SK-N-MC (cell line): Measurements from ENCODE around the gene CDH19.

Experiments used
- DNase-seq: peaks from one replicate; pipeline ENCODE4 v3.0.0-alpha.2; 2011; ENCODE audit warnings: low read depth, low spot score
- H3K27ac ChIP-seq: fragments of 200-600 bp; sonication (generic); 2 replicates; pipeline ENCODE4 v1.5.1; 2016; ENCODE audit warnings: mixed run types
- H3K36me3 ChIP-seq: fragments of 200-600 bp; sonication (generic); 2 replicates; pipeline ENCODE4 v1.6.1; 2017; ENCODE audit warnings: antibody characterized with exemption, low read length, mixed read lengths; ENCODE audit not compliant: insufficient read depth
- H3K4me3 ChIP-seq: fragments of 200-600 bp; sonication (generic); 2 replicates; pipeline ENCODE4 v1.5.1; 2016
- H3K9ac ChIP-seq: fragments of 200-600 bp; sonication (generic); 2 replicates; pipeline ENCODE4 v1.8.0; 2017; ENCODE audit warnings: mixed run types, mixed read lengths; ENCODE audit not compliant: insufficient read length
- H3K9me3 ChIP-seq: fragments of 200-600 bp; sonication (generic); 2 replicates; pipeline ENCODE4 v1.6.1; 2017; ENCODE audit warnings: low read depth, mild to moderate bottlenecking, antibody characterized with exemption, low read length, moderate library complexity, mixed read lengths
- EZH2 ChIP-seq: fragments of 200-600 bp; sonication (generic); IDR thresholded peaks from one replicate; pipeline ENCODE4 v1.6.1; 2017; ENCODE audit warnings: antibody characterized with exemption
- FOXP2 ChIP-seq: optimal IDR thresholded peaks from 2 replicates; pipeline ENCODE3; 2011; ENCODE audit warnings: mild to moderate bottlenecking, moderate library complexity; ENCODE audit not compliant: insufficient read depth; ENCODE audit errors: extremely low read length, control extremely low read depth
- POLR2AphosphoS5 ChIP-seq: IDR thresholded peaks from 2 replicates; pipeline ENCODE4 v1.6.1; 2012; ENCODE audit warnings: mild to moderate bottlenecking, low read depth, low read length, borderline replicate concordance

The CDH19 gene

DNA sequence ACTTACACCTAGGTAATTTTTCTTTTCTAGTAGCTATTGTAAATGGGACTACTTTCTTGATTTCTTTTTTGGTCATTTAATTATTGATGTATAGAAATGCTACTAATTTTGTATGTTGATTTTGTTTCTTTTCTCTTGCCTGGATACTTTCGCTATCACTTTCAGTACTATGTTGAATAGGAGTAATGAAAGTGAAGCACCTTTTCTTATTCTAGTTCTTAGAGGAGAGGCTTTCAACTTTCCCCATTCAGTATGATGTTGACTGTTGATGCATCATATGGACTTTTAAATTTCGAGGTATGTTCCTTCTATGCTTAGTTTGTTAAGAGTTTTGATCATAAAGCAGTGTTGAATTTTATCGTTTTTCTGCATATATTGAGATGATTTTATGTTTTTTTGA, 142.5 kb downstream of the CDH19 start:
- TF ChIP-seq FOXP2 (no peak), EZH2 (no peak), POLR2AphosphoS5 (no peak)
- Histone ChIP-seq H3K9ac (no peak overlapping the region), H3K27ac (no peak overlapping the region), H3K36me3 (no peaks in the 10 kb centered on the region), H3K4me3 (no peak overlapping the region), H3K9me3 (no peaks in the 10 kb centered on the region)
- DNase-seq = no peak

GRCh38 chr18:66457245-66457644, 146.6 kb downstream of the CDH19 start:
- Histone ChIP-seq H3K27ac (no peak overlapping the region), H3K36me3 (no peaks in the 10 kb centered on the region), H3K9me3 (no peaks in the 10 kb centered on the region), H3K9ac (no peak overlapping the region), H3K4me3 (no peak overlapping the region)
- DNase-seq = no peak
- TF ChIP-seq POLR2AphosphoS5 (no peak), EZH2 (no peak), FOXP2 (no peak)
